Endothelial cell of umbilical vein (primary cell): Measurements from ENCODE around the gene CFL2. TPM values are rescaled to one million over a fixed set of nuclear protein-coding genes. Genes with fewer than 3 reads are reported as not detected.

Experiments used
- BruUV-seq: library from RNA; stranded (reverse); fragments of 400-500 nt; replicated peaks from 2 replicates; lab custom pipeline; 2021; lab: Mats Ljungman, UMichigan
- CTCF ChIA-PET: fragments of 300-600, 350-600 bp; sonication (Branson Sonifier 250); formaldehyde crosslinking; loops from one replicate; lab custom pipeline; 2021; ENCODE audit warnings: antibody characterized with exemption, inconsistent platforms; lab: Charles Lee
- POLR2A ChIA-PET: fragments of 300-600, 350-600 bp; sonication (Branson Sonifier 250); formaldehyde crosslinking; loops from one replicate; lab custom pipeline; 2021; ENCODE audit warnings: antibody characterized with exemption, inconsistent platforms; lab: Charles Lee
- DNase-seq: peaks from one replicate; pipeline ENCODE4 v3.0.0-alpha.2; 2011; ENCODE audit warnings: low read depth, low spot score
- FAIRE-seq: peaks from 2 replicates; lab custom pipeline; 2011; peaks lifted over from hg19 to GRCh38; lab: Jason Lieb, UNC
- H2AFZ ChIP-seq: 2 replicates; pipeline ENCODE4 v1.6.0; 2012; ENCODE audit warnings: low read depth, low read length, control low read depth, inconsistent platforms
- H3K27ac ChIP-seq: 2 replicates; pipeline ENCODE4 v1.5.1; 2011; ENCODE audit warnings: low read depth, mild to moderate bottlenecking, control low read depth, low read length, moderate library complexity; ENCODE audit not compliant: insufficient read depth
- H3K27me3 ChIP-seq, 2 experiments: 2 replicates each; pipeline versions ENCODE4 v1.6.0 to v1.6.1; 2011; ENCODE audit warnings: low read length in 2 of 2, mixed read lengths in 1 of 2; ENCODE audit not compliant: control insufficient read depth in 2 of 2, insufficient read depth in 2 of 2
- H3K36me3 ChIP-seq, 2 experiments: 2 replicates in 1 of 2; 3 replicates in 1 of 2; pipeline ENCODE4 v1.5.1; 2011; ENCODE audit warnings: low read length in 2 of 2, mild to moderate bottlenecking in 1 of 2, moderate library complexity in 1 of 2; ENCODE audit not compliant: control insufficient read depth in 2 of 2, insufficient read depth in 2 of 2; ENCODE audit errors: extremely low read depth in 1 of 2
- H3K4me1 ChIP-seq: 3 replicates; pipeline ENCODE4 v1.5.1; 2011; ENCODE audit warnings: mild to moderate bottlenecking, low read length; ENCODE audit not compliant: control insufficient read depth, insufficient read depth; ENCODE audit errors: extremely low read depth
- H3K4me2 ChIP-seq: 2 replicates; pipeline ENCODE4 v1.6.1; 2011; ENCODE audit warnings: low read length, control low read depth, mixed read lengths; ENCODE audit not compliant: insufficient read depth
- H3K4me3 ChIP-seq, 3 experiments: fragments of 200-600 bp in 1 of 3; sonication (generic), shearing (Covaris generic) in 1 of 3; replicated peaks in 1 of 3; 2 replicates each; pipeline ENCODE4 v1.5.1; 2011 to 2016; ENCODE audit warnings: control low read depth in 3 of 3, low read length in 3 of 3, mild to moderate bottlenecking in 2 of 3, inconsistent platforms in 1 of 3, low read depth in 1 of 3, moderate library complexity in 1 of 3; ENCODE audit not compliant: insufficient read depth in 1 of 3
- H3K79me2 ChIP-seq: 2 replicates; pipeline ENCODE4 v1.6.0; 2012; ENCODE audit warnings: low read length, inconsistent platforms; ENCODE audit not compliant: control insufficient read depth, insufficient read depth
- H3K9ac ChIP-seq: replicated peaks from 2 replicates; pipeline ENCODE3; 2011; ENCODE audit warnings: low read length, control low read depth; ENCODE audit not compliant: insufficient read depth; ENCODE audit errors: extremely low read depth
- H3K9me1 ChIP-seq: replicated peaks from 3 replicates; pipeline ENCODE4 v1.6.0; 2011; ENCODE audit warnings: mild to moderate bottlenecking, low read length; ENCODE audit not compliant: control insufficient read depth, insufficient read depth; ENCODE audit errors: extremely low read depth
- H3K9me3 ChIP-seq: replicated peaks from 2 replicates; pipeline ENCODE4 v1.5.1; 2012; ENCODE audit warnings: low read length, inconsistent platforms; ENCODE audit not compliant: control insufficient read depth, insufficient read depth
- H4K20me1 ChIP-seq: replicated peaks from 2 replicates; pipeline ENCODE3; 2011; ENCODE audit warnings: mild to moderate bottlenecking, low read length; ENCODE audit not compliant: control insufficient read depth, insufficient read depth; ENCODE audit errors: extremely low read depth
- EZH2 ChIP-seq: IDR thresholded peaks from 2 replicates; pipeline ENCODE4 v1.6.1; 2012; ENCODE audit warnings: borderline replicate concordance, low read depth, mild to moderate bottlenecking, moderate library complexity, low read length, inconsistent platforms; ENCODE audit not compliant: severe bottlenecking
- FOS ChIP-seq: IDR thresholded peaks from 2 replicates; pipeline ENCODE4 v1.6.1; 2011; ENCODE audit warnings: mild to moderate bottlenecking, low read length, moderate library complexity, borderline replicate concordance; ENCODE audit not compliant: insufficient read depth
- GATA2 ChIP-seq: IDR thresholded peaks from 2 replicates; pipeline ENCODE4 v1.7.0; 2011; ENCODE audit warnings: low read depth, mild to moderate bottlenecking, moderate library complexity, mixed read lengths, low read length; ENCODE audit not compliant: insufficient read length, insufficient read depth
- JUN ChIP-seq: IDR thresholded peaks from 2 replicates; pipeline ENCODE4 v1.6.1; 2011; ENCODE audit warnings: borderline replicate concordance, low read depth; ENCODE audit not compliant: insufficient read length, insufficient read depth
- MAX ChIP-seq: IDR thresholded peaks from 2 replicates; pipeline ENCODE4 v1.6.1; 2011; ENCODE audit not compliant: insufficient read depth, insufficient read length
- MYC ChIP-seq: IDR thresholded peaks from one replicate; pipeline ENCODE4 v1.6.1; 2011; ENCODE audit warnings: mild to moderate bottlenecking, low read depth, low read length
- POLR2A ChIP-seq: IDR thresholded peaks from 2 replicates; pipeline ENCODE4 v1.6.1; 2012; ENCODE audit warnings: low read depth, mild to moderate bottlenecking, control low read depth, low read length
- POLR2AphosphoS5 ChIP-seq: IDR thresholded peaks from 2 replicates; pipeline ENCODE4 v1.6.1; 2012; ENCODE audit warnings: low read depth, mild to moderate bottlenecking, control low read depth, low read length, moderate library complexity; ENCODE audit not compliant: insufficient read depth
- dilution Hi-C: fragments of 300-500 bp; cut with MboI; formaldehyde crosslinking; loops from one replicate; pipeline ENCODE4 v1.15.0; 2019; ENCODE audit warnings: low sequenced_read_pairs; ENCODE audit not compliant: extremely low pct_ligation_motif_present
- intact Hi-C: fragments of 100-400 bp; cut with micrococcal nuclease; formaldehyde crosslinking; loops from one replicate; pipeline ENCODE4 v1.10.0; 2022
- polyA plus RNA-seq, 4 experiments: library from polyadenylated mRNA; depleted of rRNA in 3 of 4; stranded (reverse) in 3 of 4; unstranded in 1 of 4; fragments of >200 nt; gene quantifications; 2 replicates each; pipeline versions ENCODE4 v1.2.1 to v1.2.3, GENCODE V29; 2011 to 2012; ENCODE audit warnings: missing spikeins in 1 of 4
- total RNA-seq: library from RNA; stranded (reverse); gene quantifications from 2 replicates; pipeline ENCODE4 v1.2.3, GENCODE V29; 2021
- TF ChIP-seq, protein P1 (sequence below), 2 donors: IDR thresholded peaks; 1 replicate in 1 of 2; 2 replicates in 1 of 2; pipeline ENCODE4 v1.5.1; 2011; ENCODE audit warnings: low read length in 2 of 2, mild to moderate bottlenecking in 2 of 2, moderate library complexity in 2 of 2, control low read depth in 1 of 2, inconsistent platforms in 1 of 2, low read depth in 1 of 2; ENCODE audit not compliant: insufficient read depth in 1 of 2; ENCODE audit errors: extremely low read depth in 1 of 2

CFL2 gene
- total and polyA plus RNA-seq, 2 donors (not counting 3 experiments of a cell fraction or from before 2014, with no cell fraction given) = 42.8 to 98.1 TPM

DNA sequence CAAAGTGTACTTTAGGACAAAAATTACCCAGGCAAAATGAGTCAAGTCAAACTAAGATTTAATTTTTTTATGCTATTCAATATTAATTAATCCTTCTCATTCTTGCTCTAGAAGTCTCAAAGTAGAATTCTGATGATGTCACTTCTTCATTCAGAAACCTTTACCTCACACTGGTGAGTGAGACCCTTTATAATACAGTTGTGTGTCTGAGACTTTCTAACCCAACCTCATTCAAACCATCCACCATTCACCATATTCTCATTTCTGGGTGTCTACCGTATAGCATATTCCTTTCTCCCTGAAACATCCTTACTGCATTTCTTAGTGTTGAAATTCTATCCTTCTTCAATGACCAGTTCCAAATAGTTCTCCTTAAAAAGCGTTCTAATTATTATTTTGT, 40.8 kb upstream of the CFL2 start:
- CTCF ChIA-PET = no interaction called here
- Histone ChIP-seq H3K4me1 (no peaks in the 10 kb centered on the region), H3K4me2 (no peak overlapping the region), H3K9me3 (no peaks in the 10 kb centered on the region), H4K20me1 (no peaks in the 10 kb centered on the region), H3K27ac (no peak overlapping the region), H3K79me2 (no peaks in the 10 kb centered on the region), H3K9me1 (no peaks in the 10 kb centered on the region), H3K9ac (no peak overlapping the region), H2AFZ (no peak overlapping the region), H3K36me3 (peaks cover 0 to 12% of the 10 kb centered on the region in 2 experiments), H3K4me3 (no peak overlapping the region), H3K27me3 (no peaks in the 10 kb centered on the region)
- FAIRE-seq = no peak
- TF ChIP-seq FOS (no peak), EZH2 (no peak), JUN (no peak), GATA2 (no peak), POLR2A (no peak), POLR2AphosphoS5 (no peak), MYC (no peak), MAX (no peak)
- TF ChIP-seq, protein P1, sequence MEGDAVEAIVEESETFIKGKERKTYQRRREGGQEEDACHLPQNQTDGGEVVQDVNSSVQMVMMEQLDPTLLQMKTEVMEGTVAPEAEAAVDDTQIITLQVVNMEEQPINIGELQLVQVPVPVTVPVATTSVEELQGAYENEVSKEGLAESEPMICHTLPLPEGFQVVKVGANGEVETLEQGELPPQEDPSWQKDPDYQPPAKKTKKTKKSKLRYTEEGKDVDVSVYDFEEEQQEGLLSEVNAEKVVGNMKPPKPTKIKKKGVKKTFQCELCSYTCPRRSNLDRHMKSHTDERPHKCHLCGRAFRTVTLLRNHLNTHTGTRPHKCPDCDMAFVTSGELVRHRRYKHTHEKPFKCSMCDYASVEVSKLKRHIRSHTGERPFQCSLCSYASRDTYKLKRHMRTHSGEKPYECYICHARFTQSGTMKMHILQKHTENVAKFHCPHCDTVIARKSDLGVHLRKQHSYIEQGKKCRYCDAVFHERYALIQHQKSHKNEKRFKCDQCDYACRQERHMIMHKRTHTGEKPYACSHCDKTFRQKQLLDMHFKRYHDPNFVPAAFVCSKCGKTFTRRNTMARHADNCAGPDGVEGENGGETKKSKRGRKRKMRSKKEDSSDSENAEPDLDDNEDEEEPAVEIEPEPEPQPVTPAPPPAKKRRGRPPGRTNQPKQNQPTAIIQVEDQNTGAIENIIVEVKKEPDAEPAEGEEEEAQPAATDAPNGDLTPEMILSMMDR (IDR thresholded peaks at IDR 0.05; ENCODE audit: extremely low read depth in 1 of 2, insufficient read depth in 1 of 2, low read depth in 1 of 2, low read length in 2 of 2) = no peak
- dilution Hi-C loops = no loop called here
- POLR2A ChIA-PET = no interaction called here
- intact Hi-C loops = no loop called here
- no peak for DNase-seq
- BruUV-seq = no TSS peak
